Bone marrow (tissue), 2 donors: ENCODE data around the gene YIF1B.
"Not testable (repeated sequence)": the region's sequence is repeated elsewhere in the genome, so short reads cannot be mapped to it uniquely, and the experiment has no call there.

Source experiments
- DNase-seq, 2 donors: peaks; one replicate each; lab custom pipeline; 2025; lab: John Stamatoyannopoulos, UW

Gene YIF1B, protein sequence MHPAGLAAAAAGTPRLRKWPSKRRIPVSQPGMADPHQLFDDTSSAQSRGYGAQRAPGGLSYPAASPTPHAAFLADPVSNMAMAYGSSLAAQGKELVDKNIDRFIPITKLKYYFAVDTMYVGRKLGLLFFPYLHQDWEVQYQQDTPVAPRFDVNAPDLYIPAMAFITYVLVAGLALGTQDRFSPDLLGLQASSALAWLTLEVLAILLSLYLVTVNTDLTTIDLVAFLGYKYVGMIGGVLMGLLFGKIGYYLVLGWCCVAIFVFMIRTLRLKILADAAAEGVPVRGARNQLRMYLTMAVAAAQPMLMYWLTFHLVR

DNA sequence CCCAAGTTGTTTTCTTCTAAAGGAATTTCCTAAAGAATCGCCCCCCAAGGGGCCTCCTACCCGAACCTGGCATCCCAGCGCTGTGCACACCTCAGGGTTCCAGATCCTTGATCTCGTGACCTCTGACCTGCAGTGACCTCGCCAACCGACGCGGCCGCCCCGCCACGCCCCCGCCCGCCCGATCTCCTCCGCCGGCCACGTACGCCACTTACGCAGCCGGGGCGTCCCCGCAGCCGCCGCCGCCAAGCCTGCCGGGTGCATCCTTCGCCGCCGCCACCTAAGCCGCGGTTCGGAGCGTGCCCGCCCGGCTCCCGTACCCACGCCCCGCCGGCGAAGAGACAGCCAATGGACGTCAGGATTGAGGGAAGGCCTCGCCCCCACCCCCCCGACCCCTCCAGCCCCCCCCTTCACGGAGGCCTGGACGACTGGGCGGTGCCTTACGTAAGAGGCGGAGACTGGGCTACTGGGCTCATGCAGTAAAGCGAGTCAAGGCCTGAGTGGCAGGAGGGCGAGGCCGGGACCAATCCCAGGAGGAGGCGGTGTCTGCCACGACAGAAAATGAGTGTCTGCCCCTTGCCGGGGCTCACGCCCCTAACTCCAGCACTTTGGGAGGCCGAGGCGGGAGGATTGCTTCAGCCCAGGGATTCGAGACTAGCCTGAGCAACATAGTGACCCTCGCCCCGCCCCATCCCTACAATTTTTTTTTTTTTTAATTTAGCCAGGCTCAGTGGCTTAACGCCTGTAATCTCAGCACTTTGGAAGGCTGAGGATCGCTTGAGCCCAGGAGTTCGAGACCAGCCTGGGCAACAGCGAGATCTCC is at the start of gene YIF1B:
TSS of gene YIF1B (minus strand) at position 291 of the 820 bp plus-strand sequence. CDS start at position 261, 30 bp downstream.
- DNase-seq, result peak; percentile 83 to 92

DNA sequence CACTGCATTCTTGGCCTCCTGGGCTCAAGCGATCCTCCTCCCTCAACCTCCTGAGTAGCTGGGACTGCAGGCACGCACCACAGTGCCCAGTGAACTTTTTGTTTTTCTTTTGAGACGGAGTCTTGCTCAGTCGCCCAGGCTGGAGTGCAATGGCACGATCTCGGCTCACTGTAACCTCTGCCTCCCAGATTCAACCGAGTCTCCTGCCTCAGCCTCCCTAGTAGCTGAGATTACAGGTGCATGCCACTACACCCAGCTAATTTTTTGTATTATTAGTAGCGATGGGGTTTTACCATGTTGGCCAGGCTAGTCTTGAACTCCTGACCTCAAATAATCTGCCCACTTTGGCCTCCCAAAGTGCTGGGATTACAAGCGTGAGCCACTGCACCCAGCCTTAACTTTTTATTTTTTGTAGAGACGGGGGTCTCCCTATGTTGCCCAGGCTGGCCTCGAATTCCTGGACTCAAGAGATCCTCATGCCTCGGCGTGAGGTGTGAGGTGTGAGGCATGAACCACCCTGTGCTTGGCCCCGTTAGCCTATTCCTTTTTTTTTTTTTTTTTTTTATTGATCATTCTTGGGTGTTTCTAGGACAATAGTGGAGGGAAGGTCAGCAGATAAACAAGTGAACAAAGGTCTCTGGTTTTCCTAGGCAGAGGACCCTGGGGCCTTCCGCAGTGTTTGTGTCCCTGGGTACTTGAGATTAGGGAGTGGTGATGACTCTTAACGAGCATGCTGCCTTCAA is 47.4 kb upstream of the YIF1B start:
- not testable (repeated sequence) for DNase-seq

DNA sequence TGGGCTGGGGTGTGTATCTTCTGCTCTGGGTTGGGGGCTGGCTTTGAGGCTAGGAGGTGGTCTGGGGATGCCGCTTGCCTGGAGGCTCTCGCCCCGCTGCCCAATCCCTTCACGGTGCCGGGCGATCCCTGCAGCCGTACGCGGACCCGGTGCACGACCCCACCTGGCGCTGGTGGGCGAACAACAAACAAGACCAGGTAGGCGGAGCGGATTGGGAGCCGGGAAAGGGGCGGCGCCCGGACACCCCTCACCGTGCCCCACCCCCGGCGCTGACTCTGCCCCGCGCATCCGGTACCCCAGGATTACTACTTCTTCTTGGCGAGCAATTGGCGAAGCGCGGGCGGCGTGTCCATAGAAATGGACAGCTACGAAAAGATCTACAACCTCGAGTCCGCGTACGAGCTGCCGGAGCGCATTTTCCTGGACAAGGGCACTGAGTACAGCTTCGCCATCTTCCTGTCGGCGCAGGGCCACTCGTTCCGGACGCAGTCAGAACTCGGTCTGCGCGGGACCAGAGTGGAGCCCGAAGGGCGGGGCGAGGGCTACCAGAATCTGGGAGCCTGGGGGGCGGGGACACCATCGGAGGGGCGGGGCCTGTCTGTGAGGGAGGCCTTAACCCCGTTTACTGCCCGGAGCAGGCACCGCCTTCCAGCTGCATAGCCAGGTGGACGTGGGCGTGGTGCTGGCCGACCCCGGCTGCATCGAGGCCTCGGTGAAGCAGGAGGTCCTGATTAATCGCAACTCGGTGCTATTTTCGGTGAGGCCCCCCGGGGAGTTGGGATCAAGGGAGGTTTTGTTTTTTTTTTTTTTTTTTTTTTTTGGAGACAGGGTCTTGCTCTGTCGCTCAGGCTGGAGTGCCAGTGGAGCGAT is 46.6 kb upstream of the YIF1B start:
- DNase-seq, result peak; percentile 23 to 60

DNA sequence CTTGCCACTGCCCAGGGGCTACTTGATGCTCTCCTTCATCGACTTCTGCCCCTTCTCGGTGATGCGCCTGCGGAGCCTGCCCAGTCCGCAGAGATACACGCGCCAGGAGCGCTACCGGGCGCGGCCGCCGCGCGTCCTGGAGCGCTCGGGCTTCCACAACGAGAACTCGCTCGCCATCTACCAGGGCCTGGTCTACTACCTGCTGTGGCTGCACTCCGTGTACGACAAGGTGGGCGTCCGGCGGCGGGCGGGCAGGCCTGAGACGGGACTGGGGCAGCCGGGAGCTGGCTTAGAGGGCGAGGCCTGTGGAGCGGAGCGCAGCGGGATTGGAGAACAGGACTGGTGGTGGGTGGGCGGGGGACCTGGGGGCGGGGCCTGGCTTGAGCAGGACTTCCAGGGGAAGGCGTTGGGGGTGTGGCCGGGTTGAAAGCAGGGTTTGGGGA is 45.9 kb upstream of the YIF1B start:
- DNase-seq, result peak; percentile 45 to 58

DNA sequence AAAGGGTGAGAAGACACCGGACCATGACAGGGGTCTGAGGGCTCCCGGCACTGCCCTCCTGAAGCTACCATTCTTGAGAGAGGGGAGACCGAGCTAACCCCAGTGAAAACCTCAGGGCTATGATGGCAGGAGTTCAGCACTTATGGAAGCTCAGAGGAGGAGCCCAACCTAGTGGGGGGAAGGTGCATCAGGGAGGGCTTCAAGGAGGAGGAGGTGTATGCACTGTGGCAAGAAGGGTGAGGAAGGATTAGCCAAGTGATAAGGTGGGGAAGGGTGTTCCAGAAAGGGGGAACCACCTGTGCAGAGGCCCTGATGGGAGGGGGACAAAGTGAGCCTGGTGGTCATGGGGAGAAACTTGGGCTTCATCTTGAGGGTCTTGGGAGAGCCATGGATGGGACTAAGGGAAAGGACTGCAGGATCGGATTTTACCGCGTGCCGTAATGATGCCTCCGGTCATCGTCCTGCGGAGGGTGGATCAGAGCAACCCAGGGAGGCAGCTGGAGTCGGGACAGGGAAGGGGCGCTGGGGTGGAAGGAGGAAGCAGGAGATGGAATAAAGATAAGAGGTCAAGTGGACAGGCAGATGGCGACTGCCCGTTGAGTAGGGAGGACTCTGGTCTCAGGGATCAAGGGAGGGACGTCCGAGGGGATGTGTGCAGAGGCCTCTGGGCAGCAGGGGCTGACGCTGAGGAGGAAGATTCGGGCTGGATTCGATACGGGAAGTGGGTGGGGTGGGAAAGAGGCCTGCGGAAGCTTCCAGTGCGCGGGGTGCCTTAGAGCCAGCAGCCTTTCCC is 45.3 kb upstream of the YIF1B start:
- DNase-seq, result no peak

DNA sequence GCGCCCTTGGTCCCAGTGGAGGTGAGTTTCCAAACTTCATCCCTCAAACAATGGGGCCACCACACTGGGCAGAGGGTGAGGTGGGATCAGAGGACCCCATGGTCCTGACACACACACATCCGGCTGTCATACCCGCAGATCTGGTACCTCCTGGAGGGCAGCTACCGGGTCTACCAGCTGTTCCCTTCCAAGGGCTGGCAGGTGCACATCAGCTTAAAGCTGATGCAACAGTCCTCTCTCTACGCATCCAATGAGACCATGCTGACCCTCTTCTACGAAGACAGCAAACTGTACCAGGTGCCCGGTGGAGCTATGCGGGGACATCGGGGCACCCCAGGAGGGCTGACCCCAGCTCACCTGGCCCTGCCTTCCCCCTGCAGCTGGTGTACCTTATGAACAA is 44.6 kb upstream of the YIF1B start:
- DNase-seq, result no peak

DNA sequence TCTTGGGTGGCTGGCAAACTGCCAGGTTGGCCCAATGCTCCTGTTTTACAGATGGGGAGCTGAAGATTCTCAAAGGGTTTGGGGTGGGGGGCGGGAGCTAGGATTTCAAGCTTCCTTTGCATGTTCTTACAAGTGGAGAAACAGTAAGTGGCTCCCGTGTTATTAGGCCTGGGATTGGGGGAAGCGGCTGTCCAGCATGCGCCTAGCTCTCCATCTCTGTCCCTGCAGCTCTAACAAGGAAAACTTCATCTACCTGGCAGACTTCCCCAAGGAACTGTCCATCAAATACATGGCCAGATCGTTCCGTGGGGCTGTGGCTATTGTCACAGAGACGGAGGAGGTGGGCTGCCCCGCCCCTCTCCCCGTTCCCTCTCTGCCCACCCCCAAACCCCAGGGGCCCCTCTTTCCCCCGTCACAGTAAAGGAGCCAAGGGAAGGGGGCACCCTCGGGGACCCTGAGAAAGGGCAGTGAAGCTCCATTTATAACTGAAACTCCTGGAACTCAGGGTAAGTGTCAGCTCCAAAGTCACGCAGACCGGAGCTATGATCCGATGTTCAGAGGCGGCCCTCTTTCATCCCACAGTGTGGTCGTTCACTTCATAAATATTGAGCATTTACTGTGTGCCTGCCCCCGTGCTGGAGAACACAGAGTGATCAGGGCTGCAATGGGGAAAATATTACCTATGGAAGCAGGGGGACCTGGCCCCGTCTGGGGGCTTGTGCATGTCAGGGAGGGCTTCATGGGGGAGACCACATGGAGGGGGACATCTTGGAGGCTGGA is 43.7 kb upstream of the YIF1B start:
- no peak for DNase-seq

DNA sequence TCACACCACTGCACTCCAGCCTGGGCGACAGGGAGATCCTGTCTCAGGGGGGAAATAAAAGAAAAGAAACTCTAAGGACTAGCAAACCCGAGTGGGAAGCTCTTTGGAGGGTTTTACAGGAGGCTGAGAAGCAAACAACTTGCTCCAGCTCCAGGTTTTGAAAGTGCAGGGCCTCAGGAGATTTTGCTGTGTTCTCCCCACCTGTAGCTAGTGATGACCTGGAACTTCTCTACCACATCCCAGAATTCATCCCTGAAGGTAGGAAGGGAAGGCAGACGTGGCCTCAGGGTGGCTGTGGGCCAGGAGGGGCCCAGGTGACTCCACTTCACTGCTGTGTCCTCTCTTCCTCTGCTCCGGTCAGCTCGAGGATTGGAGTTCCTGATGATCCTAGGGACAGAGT is 42.3 kb upstream of the YIF1B start:
- DNase-seq, result no peak

DNA sequence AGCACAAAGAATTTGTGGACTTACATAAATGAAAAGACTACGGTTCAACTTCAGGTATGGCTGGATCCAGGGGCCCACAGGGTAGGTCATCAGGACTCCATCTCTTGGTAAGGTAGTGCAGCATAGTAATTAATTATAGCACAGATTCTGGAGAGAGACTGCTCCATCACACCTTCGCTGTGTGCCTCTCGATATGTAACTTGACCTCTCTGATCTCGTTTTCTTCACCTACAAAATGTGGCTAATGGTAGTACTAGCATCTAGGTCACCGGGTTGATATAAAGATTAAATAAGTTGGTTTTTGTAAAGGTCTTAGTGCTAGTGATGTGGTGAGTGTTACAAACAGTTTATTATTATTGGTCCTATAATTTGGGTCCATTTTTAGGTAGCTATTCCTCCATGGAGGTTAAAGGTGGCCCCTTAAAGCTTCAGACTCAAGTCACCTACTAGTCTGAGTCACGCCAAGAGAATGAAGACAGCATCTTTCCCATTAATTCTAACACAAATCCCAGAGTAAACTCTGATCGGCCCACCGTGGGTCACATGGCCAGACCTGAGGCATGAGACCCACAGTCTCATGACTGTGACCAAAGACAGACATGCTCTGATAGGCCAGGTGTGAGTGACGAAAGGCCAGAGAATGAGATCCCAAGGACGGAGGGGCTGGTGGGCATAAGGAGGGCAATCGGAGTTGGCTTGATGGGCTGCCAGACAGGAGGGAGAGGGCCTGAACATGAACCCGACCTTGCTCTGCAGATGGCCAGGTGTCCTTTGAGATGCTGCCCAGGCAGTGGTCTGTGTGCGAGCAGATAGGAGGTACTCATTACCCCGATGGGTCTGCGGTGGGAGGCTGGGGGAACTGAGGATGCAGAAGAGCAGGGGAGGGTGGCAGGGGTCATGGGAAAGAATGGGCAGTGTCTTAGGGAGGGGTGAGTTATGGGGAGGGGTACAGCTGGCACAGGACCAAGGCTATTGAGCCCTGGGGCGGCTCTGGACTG is 40.3 kb upstream of the YIF1B start:
- DNase-seq, result no peak

DNA sequence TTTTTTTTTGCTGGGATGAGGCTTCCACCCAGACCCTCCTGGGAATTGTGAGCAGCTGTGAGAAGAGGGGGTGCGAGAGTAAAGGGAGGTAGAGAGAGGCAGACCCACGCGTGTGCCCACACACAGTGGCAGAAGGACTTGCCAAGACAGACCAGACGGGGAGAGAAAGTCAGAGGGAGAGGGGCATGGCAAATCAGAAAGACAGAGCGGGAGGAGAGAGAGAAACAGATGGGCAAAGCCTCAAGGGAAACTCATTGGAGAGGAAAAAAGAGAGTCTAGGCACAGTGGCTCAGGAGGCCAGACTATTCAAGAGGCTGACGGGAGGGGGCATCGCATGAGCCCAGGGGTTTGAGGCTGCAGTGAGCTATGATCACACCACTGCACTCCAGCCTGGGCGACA is 36.9 kb upstream of the YIF1B start:
- no peak for DNase-seq

DNA sequence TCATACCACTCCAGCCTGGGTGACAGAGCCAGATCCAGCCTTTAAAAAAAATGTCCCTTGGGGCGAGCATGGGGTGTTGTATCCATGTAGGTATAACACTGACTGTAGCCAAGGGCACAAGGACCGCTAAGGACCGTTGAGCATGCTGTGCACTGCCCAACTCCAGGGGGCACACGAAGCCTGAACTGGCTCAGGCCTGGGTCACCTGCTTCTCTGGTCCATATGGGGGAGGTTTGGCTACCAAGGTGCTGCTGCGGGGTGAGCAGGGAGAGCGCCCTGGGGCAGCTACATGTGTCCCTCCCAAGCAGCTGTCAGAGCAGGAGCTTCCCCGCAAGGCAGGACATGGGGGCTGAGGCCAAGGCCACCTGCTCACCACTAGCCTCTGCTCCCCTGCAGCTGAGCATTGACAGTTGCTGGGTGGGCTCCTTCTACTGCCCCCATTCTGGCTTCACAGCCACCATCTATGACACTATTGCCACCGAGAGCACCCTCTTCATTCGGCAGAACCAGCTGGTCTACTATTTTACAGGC is 36.2 kb upstream of the YIF1B start:
- no peak for DNase-seq

DNA sequence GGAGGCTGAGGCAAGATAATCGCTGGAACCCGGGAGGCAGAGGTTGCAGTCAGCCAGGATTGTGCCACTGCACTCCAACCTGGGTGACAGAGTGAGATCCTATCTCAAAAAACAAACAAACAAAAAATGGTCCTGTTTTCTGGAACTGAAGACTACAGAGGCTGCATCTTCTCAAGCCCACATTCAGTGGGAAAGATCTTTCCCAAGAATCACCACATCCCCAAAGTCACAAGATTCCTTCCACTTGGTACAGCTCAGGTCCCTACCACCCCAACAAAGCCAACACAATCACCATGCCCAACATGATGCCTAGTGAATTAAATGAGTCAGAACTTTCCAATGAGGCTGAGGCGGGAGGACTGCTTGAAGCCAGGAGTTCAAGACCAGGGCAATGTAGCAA is 35.1 kb upstream of the YIF1B start:
- no peak for DNase-seq

DNA sequence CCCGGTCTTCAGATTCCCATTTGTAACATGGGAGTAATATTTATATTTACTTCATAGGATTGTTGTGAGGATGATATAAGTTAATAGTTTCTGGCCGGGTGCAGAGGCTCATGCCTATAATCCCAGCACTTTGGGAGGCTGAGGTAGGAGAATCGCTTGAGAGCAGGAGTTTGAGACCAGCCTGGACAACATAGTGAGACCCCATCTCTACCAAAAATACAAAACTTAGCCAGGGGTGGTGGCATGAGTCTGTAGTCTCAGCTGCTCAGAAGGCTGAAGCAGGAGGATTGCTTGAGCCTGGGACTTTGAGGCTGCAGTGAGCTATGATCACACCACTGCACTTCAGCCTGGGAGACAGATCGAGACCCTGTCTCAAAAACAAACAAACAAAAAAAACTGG is 31.1 kb upstream of the YIF1B start:
- DNase-seq, result no peak

DNA sequence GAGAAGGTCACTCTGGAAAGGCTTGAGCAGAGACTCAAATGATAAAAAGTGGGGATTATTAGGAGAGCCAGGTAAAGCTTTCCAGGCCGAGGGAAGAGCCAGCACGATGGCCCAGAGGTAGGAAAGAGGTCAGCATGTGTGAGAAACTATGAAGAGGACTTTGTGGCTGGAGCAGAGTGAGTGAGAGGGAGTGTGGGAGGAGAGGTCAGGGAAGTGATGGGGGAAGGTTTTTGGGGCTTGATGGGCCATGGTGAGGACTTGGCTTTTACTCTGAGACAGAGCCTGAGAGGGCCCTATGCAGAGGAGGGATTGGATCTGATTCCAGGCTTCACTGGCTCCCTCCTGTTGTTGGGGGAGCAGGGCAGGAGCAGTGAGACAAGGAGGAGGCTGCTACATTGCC is 25.2 kb upstream of the YIF1B start:
- no peak for DNase-seq

DNA sequence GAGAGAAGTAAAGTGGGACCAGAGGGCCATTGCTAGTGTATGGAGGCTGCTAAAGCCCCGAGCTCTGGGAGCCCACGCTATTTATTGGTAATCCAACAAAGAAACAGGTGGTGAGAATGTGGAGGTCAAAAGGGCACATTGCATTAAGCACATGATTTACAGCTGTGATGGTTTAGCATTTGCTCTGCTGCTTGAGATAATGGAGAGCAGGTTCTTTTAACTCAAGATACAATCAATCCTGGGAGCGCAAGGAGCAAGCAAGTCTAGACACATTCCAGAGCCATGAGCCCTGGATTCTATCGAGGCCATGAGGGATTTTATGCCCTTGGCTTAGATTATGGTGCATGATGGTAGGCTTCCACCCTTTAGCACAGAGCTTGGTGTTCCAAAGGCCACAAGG is 23.3 kb upstream of the YIF1B start:
- not testable (repeated sequence) for DNase-seq

DNA sequence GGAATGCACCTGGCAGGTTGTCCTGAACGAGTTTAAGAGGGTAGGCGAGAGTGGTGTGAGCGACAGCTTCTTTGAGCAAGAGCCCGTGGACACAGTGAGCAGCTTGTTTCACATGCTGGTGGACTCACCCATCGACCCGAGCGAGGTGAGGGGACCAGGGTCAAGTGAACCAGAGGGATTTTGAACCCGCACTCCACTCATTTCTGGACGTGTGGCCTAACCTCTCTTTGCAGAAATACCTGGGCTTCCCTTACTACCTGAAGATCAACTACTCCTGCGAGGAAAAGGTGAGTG is 21.6 kb upstream of the YIF1B start:
- DNase-seq, result no peak

DNA sequence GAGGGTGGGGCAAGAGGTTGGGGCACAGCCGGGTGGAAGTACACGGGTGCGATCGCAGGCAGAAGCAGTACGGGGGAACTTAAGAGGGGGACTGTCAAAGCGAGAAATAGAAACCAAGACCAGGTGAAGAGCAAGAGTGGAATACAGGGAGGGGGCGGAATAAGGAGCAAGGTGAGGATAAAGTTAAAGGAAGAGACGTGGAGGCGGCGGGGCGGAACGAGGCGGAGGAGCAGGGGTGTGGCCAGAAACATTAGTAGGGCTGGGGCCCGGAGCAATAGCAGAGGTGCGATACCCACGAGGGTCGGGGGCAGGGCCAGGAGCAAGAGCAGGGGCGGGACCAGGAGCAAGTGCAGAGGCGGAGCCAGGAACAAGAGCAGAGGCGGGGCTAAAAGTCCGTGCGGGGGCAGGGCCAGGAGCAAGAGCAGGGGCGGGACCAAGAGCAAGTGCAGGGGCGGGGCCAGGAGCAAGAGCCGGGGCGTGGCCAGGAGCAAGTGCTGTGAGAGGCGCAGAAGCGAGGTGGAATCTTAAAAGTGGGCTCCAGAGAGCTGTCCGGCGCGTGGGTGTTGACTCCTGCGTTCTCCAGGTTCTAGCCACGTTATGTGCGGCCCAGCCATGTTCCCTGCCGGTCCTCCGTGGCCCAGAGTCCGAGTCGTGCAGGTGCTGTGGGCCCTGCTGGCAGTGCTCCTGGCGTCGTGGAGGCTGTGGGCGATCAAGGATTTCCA is 21.1 kb upstream of the YIF1B start:
- peak; percentile 93 to 96 for DNase-seq
